Uterus (tissue), 2 donors: Measurements from ENCODE around the gene PFKFB4.

Source experiments
- CTCF ChIP-seq, 4 experiments: fragments of 200-600 bp in 2 of 4; fragments of 450-650 bp in 2 of 4; sonication (generic) in 2 of 4; IDR thresholded peaks; one replicate each; pipeline ENCODE4 v1.5.1; 2016 to 2019; ENCODE audit warnings: antibody characterized with exemption in 4 of 4, mild to moderate bottlenecking in 2 of 4, moderate library complexity in 1 of 4
- POLR2A ChIP-seq, 2 donors: fragments of 450-650 bp; IDR thresholded peaks; one replicate each; pipeline ENCODE4 v1.6.1; 2016; ENCODE audit warnings: antibody characterized with exemption in 2 of 2, mild to moderate bottlenecking in 1 of 2, moderate library complexity in 1 of 2

- peak in 1 of 4 experiments; percentile 7 for TF ChIP-seq CTCF (IDR thresholded peaks at IDR 0.05)
- peak; percentile 23 to 32 for TF ChIP-seq POLR2A (IDR thresholded peaks at IDR 0.05)
Measured at GRCh38 chr3:48598323-48599076, 41.9 kb upstream of the PFKFB4 start.
